CD4-positive, alpha-beta T cell treated with Interleukin-6 at 100 ng/mL for 8 hours (primary cell): ENCODE measurements around the gene SERAC1.

Experiments used
- DNase-seq: peaks from one replicate; pipeline ENCODE4 v3.0.0-alpha.2; 2020; ENCODE audit warnings: mixed read lengths, low spot score

The SERAC1 gene

DNA sequence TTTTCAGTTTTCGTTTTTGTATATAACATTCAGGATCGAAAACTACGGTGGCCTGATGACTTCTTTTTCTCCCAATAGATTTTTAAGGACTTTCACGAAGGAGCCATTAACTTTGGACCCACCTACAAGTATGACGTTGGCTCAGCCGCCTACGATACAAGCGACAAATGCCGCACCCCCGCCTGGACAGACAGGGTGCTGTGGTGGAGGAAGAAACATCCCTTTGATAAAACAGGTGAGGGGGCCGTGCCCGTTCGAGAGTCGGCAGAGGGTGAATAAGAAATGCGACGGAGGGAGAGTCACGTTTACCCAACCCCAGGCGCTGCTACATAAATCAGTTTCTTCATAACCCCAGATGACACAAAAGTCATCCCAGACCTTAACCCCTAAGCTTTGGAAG is 91.5 kb downstream of the SERAC1 start:
- DNase-seq: no peak

DNA sequence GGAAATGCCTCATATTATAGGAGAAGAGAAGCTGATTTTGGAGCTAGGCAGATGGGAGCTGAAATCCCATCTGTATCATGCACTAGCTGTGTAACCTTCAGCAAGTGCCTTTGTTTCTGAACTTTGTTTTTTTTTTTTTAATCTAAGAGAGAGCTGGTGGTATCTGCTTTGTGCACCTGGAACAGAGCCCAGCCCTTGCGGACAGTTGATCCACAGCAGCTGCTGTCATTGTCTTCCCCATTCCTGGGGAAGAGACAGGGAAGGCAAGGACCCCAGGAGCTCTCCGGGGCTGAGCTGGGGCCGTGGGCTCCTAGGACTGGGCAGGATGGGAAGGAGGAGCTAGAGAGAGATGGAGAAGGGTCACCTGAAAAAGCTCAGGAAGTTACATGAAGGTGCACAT is 94.3 kb downstream of the SERAC1 start:
- no peak for DNase-seq

DNA sequence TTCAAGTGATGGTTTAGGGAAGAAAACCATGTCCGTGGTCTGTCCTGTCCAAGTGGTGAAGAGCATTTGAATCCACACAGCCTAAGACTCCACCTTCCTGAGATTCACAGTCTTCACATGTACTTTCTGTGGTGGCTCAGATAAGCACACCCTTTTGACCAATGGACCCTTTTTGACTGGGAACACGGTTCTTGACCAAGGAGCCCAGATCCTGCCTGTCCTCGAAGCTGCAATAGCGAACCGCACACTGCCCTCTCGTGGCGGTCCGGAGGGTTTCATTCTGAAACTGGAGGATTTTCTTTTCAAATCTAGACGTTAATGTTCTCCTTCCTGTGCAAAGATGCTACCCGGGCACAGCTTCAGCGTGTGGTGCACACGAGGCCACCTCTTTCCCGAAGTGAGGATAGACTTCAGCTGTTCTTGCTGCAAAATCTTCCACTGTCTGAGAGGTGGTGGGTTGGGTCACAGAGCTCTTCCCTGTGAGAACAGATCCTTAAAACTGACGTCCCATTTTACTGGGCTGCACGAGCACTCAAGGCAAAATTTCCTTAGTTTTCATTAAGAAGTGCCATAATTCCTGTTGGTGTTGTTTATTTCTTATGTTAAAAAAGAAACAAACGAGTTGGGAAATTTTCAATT is 95.9 kb downstream of the SERAC1 start:
- peak; percentile 64 for DNase-seq

DNA sequence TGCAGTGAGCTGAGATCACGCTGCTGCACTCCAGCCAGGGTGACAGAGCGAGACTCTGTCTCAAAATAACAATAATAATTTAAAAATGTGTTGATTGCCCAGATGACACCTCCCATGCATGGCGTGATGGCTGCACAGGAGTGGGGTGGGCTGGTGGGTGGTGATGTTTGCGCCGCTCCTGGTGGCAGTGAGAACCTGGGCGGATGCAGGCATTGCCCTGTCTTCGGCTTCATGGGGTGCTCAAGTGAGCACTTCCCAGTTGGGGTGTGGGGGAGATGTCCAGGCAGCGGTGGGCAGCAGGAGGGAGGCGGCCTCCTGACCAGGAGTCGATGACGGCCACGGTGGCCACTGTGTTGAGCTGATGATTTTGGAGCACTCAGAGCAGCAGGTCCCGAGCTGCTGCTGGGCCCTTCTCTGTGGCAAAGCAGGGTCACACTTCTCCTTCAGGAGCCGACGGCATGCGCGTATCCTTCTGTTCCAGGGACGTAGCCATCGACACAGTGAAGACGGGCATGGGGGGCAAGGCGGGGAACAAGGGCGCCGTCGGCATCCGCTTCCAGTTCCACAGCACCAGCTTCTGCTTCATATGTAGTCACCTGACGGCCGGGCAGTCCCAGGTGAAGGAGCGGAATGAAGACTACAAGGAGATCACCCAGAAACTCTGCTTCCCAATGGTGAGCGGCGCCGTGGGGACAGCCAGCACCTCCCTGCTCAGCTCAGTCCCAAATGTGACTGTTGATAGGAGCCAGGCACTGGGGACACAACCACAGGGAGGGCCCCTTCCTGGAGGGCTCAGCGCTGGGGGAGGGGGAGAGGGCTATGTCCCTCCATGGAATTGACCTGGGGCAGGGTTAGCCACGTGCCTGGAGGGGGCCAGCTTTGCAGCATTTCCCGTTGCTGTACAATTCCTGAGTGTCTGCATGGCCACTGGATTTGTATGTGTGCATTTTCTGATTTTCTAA is 96.7 kb downstream of the SERAC1 start:
- DNase-seq: no peak

DNA sequence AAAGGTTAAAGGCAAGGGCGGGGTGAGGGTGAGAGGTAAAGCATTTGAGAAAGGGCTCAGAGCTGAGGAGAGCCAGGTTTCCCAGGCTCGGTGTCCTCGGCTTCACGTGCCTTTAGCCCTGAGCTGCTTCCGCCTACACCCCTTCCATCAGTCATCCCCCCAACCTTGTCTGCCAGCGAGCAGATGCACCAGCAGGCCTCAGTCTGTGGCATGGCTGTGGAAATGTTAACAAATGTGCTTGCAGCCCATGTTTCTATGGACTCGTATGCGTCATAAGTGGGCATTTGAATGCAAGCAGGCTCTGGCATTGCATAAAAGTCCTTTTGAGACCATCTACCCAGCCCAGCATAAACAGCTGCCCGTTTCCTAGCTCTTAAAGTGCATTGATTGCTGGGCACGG is 97.5 kb downstream of the SERAC1 start:
- no peak for DNase-seq

DNA sequence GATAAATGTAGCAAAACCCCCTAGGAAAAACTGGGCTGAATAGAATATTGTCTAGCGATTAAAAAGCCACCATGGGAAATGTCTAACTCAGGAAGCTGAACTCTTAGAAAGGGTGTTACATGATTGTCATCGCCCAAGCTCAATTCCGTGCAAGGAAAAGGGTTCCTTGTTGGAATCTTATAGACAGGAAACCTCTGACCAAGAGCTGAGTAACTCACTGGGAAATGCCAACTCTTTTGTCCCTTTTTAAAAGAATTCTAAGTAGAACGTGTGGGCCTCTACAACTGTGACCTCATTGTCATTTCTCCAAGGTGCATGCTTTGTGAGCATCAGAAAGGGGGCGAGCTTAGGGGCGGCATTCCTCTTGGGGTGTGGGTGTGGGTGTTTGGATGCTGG is 98.3 kb downstream of the SERAC1 start:
- no peak for DNase-seq

DNA sequence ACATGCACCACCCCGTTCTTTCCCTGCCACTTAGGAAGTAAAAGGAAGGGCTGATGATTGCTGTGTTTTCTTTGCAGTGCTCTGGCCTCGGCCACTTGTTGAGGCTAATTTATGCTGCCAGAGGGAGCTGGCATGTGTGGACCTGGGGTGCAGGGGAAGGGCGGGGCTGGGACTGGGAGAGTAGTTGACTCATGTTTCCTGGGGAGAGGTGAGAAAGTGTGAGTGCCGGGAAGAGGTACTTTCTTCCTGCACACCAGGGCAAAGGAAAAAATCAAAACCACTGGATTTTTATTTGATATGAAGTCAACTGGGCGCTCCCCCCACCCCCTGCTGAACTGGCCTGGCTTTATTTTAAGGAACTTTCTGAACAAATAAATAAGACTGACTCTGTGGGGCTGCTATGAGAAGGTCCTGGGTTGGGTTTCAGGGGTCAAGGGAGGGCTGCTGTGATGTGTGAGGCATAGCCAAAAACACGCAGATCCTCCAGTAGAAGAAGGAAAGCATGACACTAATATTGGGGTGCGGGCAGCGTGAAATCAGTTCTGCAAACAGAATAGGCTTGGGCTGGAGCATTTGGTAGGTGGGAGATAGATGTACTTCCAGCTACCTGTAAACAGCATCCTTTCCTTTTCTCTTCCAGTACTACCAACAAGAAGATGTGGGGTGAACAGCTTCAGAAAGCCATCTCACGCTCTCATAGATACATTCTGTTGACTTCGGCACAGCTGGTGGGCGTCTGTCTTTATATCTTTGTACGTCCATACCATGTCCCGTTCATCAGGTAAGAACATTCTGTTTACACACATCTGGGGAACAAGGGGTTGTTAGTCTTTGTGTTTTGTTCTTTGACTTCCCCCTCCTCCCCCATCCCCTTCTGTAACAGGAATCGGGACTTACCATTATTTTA is 98.9 kb downstream of the SERAC1 start:
- DNase-seq: no peak

DNA sequence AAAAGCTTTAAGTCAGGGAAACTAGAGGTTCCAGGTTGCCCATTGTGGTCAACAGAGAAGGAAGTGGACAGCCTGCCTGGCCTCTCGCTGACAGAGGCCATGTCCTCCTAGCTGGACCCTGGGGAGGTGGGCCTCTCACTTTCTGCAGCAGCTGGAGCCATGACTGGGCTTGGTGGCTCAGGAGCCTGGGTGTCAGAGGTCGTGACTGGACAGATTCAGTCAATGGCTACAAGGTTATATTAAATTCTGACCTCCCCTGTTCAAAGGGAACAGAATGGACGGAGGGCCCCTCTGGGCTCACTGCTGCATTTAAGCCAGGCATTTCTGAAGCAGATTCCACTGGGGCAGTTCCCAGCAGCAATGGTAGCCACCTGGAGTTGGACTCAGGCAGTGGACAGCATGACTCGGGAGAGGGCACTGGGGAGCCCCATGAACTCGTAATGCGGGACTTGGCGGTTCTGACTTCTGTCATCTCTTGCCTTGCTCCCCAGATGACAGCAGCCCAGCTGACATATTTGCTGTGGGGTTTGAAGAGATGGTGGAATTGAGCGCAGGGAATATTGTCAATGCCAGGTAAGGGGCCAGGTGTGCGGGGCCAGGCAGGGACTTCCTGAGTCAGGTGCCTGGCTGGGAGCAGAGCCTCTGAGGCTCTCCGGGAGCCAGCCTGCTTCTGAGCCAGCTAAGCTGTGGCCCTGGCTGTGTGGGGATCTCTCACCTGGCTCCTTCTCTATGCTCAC is 99.7 kb downstream of the SERAC1 start:
- no peak for DNase-seq

DNA sequence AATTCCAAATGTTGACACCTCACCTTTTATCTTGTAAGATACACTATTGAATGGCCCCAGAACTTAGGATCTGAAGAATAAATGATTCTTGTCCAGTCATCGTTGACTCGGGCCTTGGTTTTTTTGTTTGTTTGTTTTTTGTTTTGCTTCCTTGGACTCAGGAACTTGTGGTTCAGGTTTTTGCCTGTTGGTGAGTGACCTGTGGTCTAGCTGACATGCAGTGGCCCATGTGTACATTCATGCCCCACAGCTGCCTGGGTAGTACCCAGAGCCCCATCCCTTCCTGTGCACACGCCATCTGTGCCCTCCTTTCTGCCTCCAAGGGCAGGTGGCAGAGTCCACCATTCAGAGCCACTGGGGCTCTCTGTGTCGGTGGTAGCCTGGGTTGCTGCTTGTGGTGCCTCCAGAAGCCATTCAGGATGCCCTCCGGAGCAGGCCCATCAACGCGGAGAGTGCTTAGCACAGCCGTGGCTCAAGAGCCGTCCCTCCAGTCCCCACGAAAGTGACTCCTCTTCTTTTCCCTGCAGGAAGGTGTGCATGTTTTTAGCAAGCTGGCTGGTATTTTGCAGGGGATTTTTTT is 100.5 kb downstream of the SERAC1 start:
- DNase-seq: no peak

DNA sequence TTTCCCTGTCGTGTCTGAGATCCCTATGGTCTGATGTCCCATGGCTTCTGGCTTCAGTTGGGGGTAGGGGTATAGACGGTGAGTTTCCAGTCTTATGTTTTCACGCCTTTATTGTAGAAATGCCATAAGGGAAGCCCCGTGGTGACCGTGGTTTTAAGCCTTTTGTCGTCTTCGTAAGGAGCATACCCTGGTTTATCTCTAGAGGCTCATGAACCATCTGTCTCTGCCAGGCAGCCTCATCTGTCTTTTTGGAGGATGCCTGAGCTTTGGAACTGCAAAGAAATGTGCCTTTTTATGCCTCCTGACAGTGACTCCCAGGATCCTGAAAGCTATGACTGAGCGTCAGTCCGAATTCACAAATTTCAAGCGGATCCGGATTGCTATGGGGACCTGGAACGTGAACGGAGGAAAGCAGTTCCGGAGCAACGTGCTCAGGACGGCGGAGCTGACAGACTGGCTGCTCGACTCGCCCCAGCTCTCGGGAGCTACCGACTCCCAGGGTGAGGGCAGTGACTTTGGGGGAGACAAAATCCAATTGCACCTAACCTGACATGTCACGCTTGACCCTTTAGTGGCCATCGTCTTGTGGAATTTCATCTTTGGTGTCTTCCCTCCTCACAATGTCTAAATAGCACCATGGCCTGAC is 101.8 kb downstream of the SERAC1 start:
- DNase-seq: no peak

DNA sequence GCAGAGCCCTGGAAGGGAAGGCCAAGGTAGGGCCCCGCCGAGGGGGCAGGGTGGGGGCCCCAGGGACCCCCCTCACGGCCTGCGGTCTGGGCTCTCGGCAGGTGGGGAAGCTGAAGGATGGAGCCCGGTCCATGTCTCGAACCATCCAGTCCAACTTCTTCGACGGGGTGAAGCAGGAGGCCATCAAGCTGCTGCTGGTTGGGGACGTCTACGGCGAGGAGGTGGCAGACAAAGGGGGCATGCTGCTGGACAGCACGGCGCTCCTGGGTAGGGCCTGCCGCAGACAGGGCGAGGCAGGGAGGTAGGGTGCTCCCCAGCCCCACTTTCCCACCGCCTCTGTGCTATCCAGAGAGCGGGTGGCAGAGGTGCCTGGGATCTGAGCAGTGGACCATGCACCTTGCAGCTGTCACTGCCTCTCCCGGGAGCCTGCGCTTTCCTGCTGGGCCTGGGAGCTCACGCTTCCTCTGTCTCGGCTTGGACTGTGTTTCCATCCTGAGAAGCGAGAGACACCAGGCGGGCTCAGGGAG is 103.3 kb downstream of the SERAC1 start:
- no peak for DNase-seq

DNA sequence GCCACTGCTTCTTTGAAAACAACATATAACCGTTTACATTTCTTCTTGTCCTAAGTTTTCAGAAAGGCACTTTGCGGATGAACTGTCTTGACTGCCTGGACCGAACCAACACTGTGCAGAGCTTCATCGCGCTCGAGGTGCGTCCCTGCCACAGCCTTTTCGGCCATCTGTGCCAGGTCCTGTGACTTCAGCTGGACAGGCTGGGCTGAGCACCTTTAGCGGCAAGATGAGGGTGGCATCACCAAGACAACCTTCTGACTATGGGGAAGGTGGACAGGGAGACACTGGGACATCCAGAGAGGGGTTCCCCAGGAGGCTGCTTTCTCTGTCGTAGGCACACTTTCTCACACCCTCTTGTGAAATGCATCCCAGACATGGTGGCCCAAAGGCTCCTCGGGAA is 104.3 kb downstream of the SERAC1 start:
- DNase-seq: no peak

DNA sequence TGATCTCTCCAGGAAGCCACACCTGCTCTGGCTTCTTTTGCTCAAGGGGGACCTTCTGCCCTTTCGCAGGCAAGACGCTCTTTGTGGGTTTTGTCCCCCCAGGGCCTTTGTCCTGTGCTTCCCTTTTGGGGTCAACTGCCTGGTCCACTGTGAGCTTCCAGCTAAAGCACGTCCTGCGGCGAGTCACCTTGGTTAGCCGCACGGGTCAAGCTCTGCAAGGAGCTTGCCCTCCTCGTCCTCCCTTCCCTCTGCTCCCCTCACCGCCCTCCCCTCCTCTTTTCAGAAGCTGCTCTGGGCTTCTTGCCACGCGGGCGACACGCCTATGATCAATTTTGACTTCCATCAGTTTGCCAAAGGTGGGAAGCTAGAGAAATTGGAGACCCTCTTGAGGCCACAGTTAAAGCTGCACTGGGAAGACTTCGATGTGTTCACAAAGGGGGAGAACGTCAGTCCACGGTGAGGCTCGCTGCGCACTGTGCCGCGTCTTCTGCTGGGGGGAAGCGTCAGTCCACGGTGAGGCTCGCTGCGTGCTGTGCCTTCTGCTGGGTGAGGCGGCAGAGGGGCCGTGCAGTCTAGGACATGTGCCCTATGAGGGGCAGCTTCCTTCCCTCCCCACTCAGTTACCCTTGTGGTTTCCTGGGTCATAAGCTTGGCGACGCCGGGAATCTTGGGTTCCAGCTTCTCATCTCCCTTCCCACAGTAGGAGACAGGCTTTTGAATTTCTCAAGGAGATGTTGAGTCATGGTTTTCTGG is 106.2 kb downstream of the SERAC1 start:
- no peak for DNase-seq

DNA sequence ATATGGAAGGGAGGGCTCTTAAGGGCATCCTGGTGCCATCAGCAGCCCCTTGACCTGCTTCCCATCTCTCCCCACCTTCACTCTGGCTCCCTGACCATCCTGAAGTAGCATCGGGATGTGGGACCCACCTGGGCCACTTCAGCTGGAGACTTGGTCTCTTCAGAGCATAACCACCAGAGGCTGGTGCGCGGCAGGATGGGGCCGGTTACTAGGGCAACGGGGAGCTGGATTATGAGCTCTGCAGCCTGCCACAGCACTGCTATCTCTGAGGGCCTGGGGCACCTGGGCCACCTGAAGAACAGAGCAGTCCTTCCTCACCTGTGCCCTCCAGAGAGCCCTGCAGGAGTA is 106.7 kb downstream of the SERAC1 start:
- no peak for DNase-seq

DNA sequence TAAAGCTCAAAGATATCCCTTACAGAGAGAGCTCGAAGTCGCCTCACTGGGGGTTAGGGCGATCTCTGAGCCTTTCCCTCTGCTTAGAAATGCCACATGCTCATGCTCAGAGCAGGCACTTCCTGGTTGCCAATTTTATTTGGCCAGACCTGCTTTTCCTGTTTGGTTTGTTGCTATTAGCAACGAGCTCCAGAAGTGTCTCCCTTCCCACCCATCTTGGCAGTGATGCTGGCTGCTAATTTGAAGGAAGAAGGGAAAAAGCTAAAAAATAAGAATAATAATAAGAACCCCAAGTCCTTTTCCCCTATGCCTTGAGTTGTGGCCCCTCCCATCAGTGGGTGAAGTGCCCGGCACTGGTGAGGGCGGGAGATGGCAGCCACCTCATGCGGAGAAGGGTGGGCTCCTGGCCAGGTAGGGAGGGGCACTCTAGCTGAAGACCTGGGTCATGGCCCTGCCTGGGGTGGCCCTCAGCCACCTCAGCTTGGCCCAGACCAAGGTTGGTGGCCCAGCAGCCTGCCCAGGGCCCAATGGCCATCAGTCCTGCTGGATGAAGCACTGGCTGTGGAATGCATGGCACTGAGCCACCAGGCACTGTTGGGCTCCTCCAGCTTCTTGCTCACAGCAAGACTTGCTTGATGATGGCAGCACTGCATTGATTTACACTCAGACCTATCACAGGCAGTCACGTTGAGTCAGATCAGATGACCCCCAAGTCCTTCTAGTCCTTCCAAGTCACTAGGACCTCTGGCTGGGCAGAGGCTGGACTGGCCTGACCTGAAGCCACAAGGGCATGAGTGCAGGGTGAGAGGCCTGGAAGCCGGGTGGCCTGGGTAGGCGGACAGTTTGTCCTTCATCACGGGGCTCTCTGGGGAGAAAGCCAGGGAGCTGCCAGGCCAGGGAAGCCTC is 107.4 kb downstream of the SERAC1 start:
- DNase-seq: no peak
